GM18505 (cell line): ENCODE measurements around the gene ZNF786.
"Not testable (repeated sequence)": the region's sequence is repeated elsewhere in the genome, so short reads cannot be mapped to it uniquely, and the experiment has no call there.

ENCODE experiments used
- ATAC-seq: cut with Tn5 transposase; IDR thresholded peaks from one replicate; pipeline ENCODE4 v1.9.1; 2021; ENCODE audit not compliant: unreplicated experiment
- POLR2A ChIP-seq: IDR thresholded peaks from 4 replicates; pipeline ENCODE4 v1.6.1; 2011; ENCODE audit warnings: borderline replicate concordance; ENCODE audit not compliant: insufficient read depth, insufficient read length; ENCODE audit errors: extremely low read depth

Gene ZNF786

DNA sequence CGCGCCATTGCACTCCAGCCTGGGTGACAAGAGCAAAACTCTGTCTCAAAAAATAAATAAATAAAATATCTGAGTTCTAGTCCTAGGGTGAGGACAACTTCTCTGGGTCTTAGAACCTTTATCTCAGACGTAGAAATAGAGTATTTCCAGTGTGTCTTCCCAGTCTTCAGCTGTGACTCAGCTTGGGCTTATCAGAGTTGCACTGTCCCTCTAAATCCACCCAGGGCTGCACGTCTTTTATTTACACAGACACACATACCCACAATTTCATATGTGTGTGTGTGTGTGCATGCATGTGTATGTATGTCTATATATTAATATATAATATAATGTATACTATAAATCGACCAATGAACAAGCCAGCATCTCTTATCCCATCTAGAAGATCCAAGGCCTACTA is 49.2 kb downstream of the ZNF786 start:
- no peak for TF ChIP-seq POLR2A
- ATAC-seq = no peak

GRCh38 chr7:149038641-149039040 is 51.9 kb downstream of the ZNF786 start:
- ATAC-seq = not testable (repeated sequence)

GRCh38 chr7:149036676-149037075 is 53.8 kb downstream of the ZNF786 start:
- no peak for ATAC-seq

DNA sequence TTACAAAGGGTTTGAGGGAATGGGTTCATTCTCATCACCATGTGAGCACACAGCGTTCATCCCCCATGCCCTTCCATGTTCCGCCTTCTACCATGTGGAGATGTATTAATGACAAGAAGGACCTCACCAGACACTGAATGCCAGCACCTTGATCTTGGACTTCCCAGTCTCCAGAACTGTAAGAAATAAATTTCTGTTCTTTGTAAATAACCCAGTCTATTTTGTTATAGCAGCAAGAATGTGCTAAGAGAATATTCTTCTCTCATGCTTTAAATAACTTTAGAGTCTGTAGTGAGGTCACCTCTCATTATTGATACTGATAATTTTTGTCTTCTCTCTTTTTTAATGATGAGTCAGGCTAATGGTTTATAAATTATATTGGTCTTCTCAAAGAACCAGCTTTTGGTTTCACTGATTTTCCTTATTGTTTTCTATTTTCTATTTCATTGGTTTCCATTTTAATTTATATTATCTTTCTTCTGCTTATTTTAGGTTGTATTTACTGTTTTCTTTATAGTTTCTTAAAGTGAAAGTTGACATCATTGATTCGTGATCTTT is 59.1 kb downstream of the ZNF786 start:
- no peak for ATAC-seq
- TF ChIP-seq POLR2A = no peak

More at GRCh38 chr7:149036676-149037075, 53.8 kb downstream of the ZNF786 start:
- no peak for TF ChIP-seq POLR2A

DNA sequence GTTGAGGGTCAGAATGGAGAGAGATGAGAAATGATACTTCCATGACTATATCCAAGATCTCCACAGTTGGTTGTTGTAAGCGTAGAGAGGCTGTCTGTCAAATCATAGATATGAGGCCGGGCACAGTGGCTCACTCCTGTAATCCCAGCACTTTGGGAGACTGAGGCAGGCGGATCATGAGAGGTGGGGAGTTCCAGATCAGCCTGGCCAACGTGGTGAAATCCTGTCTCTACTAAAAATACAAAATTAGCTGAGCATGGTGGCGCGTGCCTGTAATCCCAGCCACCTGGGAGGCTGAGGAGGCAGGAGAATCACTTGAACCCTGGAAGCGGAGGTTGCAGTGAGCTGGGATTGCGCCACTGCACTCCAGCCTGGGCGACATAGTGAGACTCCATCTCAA is 60.1 kb downstream of the ZNF786 start:
- not testable (repeated sequence) for ATAC-seq

GRCh38 chr7:149028346-149029109 is 62.0 kb downstream of the ZNF786 start, which contains the start of gene PDIA4:
TSS of gene PDIA4 (minus strand) at chr7:149028505. CDS start at chr7:149028408, 97 bp downstream.
- peak; percentile 75 for TF ChIP-seq POLR2A
- peak; percentile 91 for ATAC-seq

DNA sequence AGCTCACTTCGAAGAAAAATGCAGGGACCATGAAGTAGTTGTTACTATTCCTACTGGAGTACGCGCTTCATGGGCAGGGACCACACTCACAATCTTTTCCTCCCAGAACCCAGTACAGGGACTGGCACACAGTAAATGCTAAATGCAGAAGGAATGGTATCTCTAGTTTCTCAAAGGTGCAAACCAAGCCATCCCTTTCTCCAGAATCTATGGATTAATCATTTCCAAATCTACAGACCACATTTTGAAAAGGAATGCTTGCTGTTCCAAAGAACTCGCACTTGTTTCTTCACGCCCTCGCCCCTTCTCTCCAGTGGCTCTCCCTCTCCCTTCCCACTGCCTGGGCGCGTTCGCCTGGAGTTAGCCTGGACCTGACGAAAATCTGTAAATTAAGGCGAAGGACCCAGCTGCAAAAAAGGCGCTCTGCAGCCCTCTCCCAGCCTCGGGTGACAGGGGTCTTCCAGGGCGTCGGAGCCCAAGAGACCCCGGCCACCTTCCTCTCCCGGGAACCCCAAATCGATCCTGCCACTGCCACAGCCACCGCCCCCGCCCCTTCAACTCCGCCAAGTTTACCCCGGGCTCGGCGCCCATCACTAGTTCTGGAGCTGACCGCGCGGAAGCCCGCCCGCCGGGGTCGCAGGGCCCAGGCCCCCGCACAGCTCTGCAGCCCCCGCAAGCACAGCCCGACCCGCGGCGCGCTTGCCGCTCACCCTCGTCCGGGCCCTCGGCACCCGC is 62.7 kb downstream of the ZNF786 start:
- no peak for ATAC-seq
- no peak for TF ChIP-seq POLR2A

GRCh38 chr7:149027055-149027454 is 63.5 kb downstream of the ZNF786 start:
- ATAC-seq = no peak
- TF ChIP-seq POLR2A = peak; percentile 18

- no peak for ATAC-seq
- no peak for TF ChIP-seq POLR2A
Observed at GRCh38 chr7:149023662-149024061, 66.9 kb downstream of the ZNF786 start.

- no peak for ATAC-seq
- no peak for TF ChIP-seq POLR2A
Observed at GRCh38 chr7:149022756-149023360, 67.7 kb downstream of the ZNF786 start.

- ATAC-seq = peak; percentile 44
- no peak for TF ChIP-seq POLR2A
Observed at GRCh38 chr7:149021725-149022062, 68.8 kb downstream of the ZNF786 start.

GRCh38 chr7:149020483-149020882 is 70.0 kb downstream of the ZNF786 start:
- TF ChIP-seq POLR2A = no peak
- ATAC-seq = no peak
